SK-N-SH treated with all-trans-retinoic acid at 6 μM for 48 hours (cell line): ENCODE measurements around the gene TOP3A.

Experiments used
- ATAC-seq: fragments of 200-7000 bp; cut with Tn5 transposase; 3 replicates; pipeline ENCODE4 v1.9.1; 2020; ENCODE audit warnings: mild to moderate bottlenecking, moderate library complexity
- ARNTL ChIP-seq: fragments of 450-650 bp; formaldehyde crosslinking; IDR thresholded peaks from 2 replicates; pipeline ENCODE4 v1.5.0; 2020; ENCODE audit warnings: low read depth, mild to moderate bottlenecking, moderate library complexity, borderline replicate concordance
- BACH2 ChIP-seq: fragments of 250-450 bp; sonication (Bioruptor Pico); IDR thresholded peaks from 2 replicates; pipeline ENCODE4 v1.9.0; 2021; ENCODE audit warnings: mild to moderate bottlenecking, borderline replicate concordance
- CSDC2 ChIP-seq: fragments of 250-450 bp; sonication (Bioruptor Pico); IDR thresholded peaks from 2 replicates; pipeline ENCODE4 v1.5.0; 2020; ENCODE audit warnings: mild to moderate bottlenecking, moderate library complexity
- CSRNP3 ChIP-seq: fragments of 250-450 bp; sonication (Bioruptor Pico); IDR thresholded peaks from 2 replicates; pipeline ENCODE4 v1.5.1; 2021; ENCODE audit warnings: mild to moderate bottlenecking, moderate library complexity
- ESRRG ChIP-seq: fragments of 250-450 bp; sonication (Bioruptor Pico); IDR thresholded peaks from 2 replicates; pipeline ENCODE4 v1.6.1; 2021; ENCODE audit warnings: mild to moderate bottlenecking
- GLIS3 ChIP-seq: fragments of 250-450 bp; sonication (Bioruptor Pico); IDR thresholded peaks from 2 replicates; pipeline ENCODE4 v1.5.0; 2020; ENCODE audit warnings: mild to moderate bottlenecking, moderate library complexity
- OSR1 ChIP-seq: fragments of 250-450 bp; sonication (Bioruptor Pico); IDR thresholded peaks from 2 replicates; pipeline ENCODE4 v1.8.0; 2022; ENCODE audit warnings: moderate library complexity, mild to moderate bottlenecking, inconsistent platforms
- POU6F1 ChIP-seq: fragments of 250-450 bp; sonication (Bioruptor Pico); IDR thresholded peaks from 2 replicates; pipeline ENCODE4 v1.8.0; 2021; ENCODE audit warnings: low read depth, mild to moderate bottlenecking, moderate library complexity, borderline replicate concordance
- PPARA ChIP-seq: fragments of 250-450 bp; sonication (Bioruptor Pico); IDR thresholded peaks from 2 replicates; pipeline ENCODE4 v1.5.0; 2020; ENCODE audit warnings: mild to moderate bottlenecking, borderline replicate concordance
- RARB ChIP-seq: fragments of 250-450 bp; sonication (Bioruptor Pico); IDR thresholded peaks from 2 replicates; pipeline ENCODE4 v1.8.0; 2021; ENCODE audit warnings: mild to moderate bottlenecking, moderate library complexity
- SNAI2 ChIP-seq: fragments of 250-450 bp; sonication (Bioruptor Pico); IDR thresholded peaks from 2 replicates; pipeline ENCODE4 v1.5.0; 2020; ENCODE audit warnings: mild to moderate bottlenecking, moderate library complexity
- TCF4 ChIP-seq: fragments of 250-450 bp; sonication (Bioruptor Pico); IDR thresholded peaks from 2 replicates; pipeline ENCODE4 v1.8.0; 2021; ENCODE audit warnings: mild to moderate bottlenecking, moderate library complexity, borderline replicate concordance
- TOX ChIP-seq: fragments of 250-450 bp; sonication (Bioruptor Pico); IDR thresholded peaks from 2 replicates; pipeline ENCODE4 v1.8.0; 2021; ENCODE audit warnings: mild to moderate bottlenecking, moderate library complexity, borderline replicate concordance
- TSHZ2 ChIP-seq: fragments of 250-450 bp; sonication (Bioruptor Pico); IDR thresholded peaks from 2 replicates; pipeline ENCODE4 v1.5.0; 2020; ENCODE audit warnings: mild to moderate bottlenecking, moderate library complexity
- ZC3H10 ChIP-seq: fragments of 250-450 bp; sonication (Bioruptor Pico); IDR thresholded peaks from 2 replicates; pipeline ENCODE4 v1.5.1; 2021; ENCODE audit warnings: mild to moderate bottlenecking, moderate library complexity
- ZFP3 ChIP-seq: fragments of 250-450 bp; sonication (Bioruptor Pico); IDR thresholded peaks from 2 replicates; pipeline ENCODE4 v1.5.0; 2020; ENCODE audit warnings: mild to moderate bottlenecking, moderate library complexity
- ZFP30 ChIP-seq: fragments of 450-650 bp; formaldehyde crosslinking; IDR thresholded peaks from 2 replicates; pipeline ENCODE4 v1.5.0; 2022; ENCODE audit warnings: mild to moderate bottlenecking, moderate library complexity
- ZNF565 ChIP-seq: fragments of 450-650 bp; formaldehyde crosslinking; conservative IDR thresholded peaks from 2 replicates; pipeline ENCODE4 v1.5.0; 2020; ENCODE audit warnings: low read depth, mild to moderate bottlenecking, moderate library complexity
- ZNF70 ChIP-seq: fragments of 450-650 bp; formaldehyde crosslinking; IDR thresholded peaks from 2 replicates; pipeline ENCODE4 v1.5.0; 2020; ENCODE audit warnings: mild to moderate bottlenecking, moderate library complexity
- ZNF8 ChIP-seq: fragments of 450-650 bp; formaldehyde crosslinking; IDR thresholded peaks from 2 replicates; pipeline ENCODE4 v1.5.0; 2020; ENCODE audit warnings: mild to moderate bottlenecking, moderate library complexity
- TF ChIP-seq, protein P1 (sequence below): fragments of 250-450 bp; sonication (Bioruptor Pico); IDR thresholded peaks from 2 replicates; pipeline ENCODE4 v1.5.1; 2020; ENCODE audit warnings: low read depth, mild to moderate bottlenecking, moderate library complexity
- TF ChIP-seq, protein P2 (sequence below): fragments of 250-450 bp; sonication (Bioruptor Pico); IDR thresholded peaks from 2 replicates; pipeline ENCODE4 v1.8.0; 2020; ENCODE audit warnings: mild to moderate bottlenecking, moderate library complexity, borderline replicate concordance

TOP3A gene

DNA sequence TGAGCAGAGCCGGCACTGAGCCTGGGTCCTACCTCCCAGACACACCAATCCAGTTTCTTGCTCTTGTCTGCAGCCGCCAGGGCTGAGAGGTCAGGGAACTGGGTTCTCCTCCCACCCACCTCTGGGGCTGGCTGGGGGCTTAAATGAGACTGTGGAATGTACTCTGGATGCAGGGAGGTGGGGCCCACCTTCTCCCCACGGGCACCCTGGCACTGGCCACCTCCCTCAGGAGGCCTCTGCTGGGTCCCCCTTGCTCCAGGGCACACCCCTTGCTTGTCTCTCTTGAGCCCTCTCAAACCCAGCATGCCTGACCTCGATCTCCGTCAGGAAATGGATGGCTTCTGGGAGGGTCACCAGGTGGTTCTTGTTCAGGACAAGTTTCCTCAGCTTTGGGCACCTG lies 62.6 kb downstream of the TOP3A start:
- no peak for TF ChIP-seq ARNTL (CRISPR knock-in tag)
- TF ChIP-seq CSDC2 (CRISPR knock-in tag): no peak
- TF ChIP-seq ZNF70: no peak
- TF ChIP-seq OSR1: no peak
- no peak for TF ChIP-seq ZFP3
- no peak for TF ChIP-seq ZFP30
- TF ChIP-seq BACH2: no peak
- TF ChIP-seq, protein P1, sequence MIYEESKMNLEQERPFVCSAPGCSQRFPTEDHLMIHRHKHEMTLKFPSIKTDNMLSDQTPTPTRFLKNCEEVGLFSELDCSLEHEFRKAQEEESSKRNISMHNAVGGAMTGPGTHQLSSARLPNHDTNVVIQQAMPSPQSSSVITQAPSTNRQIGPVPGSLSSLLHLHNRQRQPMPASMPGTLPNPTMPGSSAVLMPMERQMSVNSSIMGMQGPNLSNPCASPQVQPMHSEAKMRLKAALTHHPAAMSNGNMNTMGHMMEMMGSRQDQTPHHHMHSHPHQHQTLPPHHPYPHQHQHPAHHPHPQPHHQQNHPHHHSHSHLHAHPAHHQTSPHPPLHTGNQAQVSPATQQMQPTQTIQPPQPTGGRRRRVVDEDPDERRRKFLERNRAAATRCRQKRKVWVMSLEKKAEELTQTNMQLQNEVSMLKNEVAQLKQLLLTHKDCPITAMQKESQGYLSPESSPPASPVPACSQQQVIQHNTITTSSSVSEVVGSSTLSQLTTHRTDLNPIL (CRISPR knock-in tag): no peak
- no peak for TF ChIP-seq TOX (CRISPR knock-in tag)
- TF ChIP-seq ZC3H10 (CRISPR knock-in tag): no peak
- TF ChIP-seq GLIS3: no peak
- no peak for TF ChIP-seq ESRRG
- no peak for TF ChIP-seq PPARA (CRISPR knock-in tag)
- no peak for TF ChIP-seq ZNF8 (CRISPR knock-in tag)
- no peak for TF ChIP-seq TSHZ2 (CRISPR knock-in tag)
- no peak for TF ChIP-seq CSRNP3 (CRISPR knock-in tag)
- TF ChIP-seq POU6F1 (CRISPR knock-in tag): no peak
- no peak for TF ChIP-seq RARB (CRISPR knock-in tag)
- no peak for ATAC-seq

GRCh38 chr17:18251204-18251603 lies 63.6 kb downstream of the TOP3A start:
- TF ChIP-seq TOX (CRISPR knock-in tag) (no peak), ZNF565 (CRISPR knock-in tag) (no peak), BACH2 (no peak), TSHZ2 (CRISPR knock-in tag) (no peak), PPARA (CRISPR knock-in tag) (no peak), ZFP3 (no peak), POU6F1 (CRISPR knock-in tag) (no peak), ZC3H10 (CRISPR knock-in tag) (no peak), ARNTL (CRISPR knock-in tag) (no peak), RARB (CRISPR knock-in tag) (no peak), ESRRG (no peak), TCF4 (CRISPR knock-in tag) (no peak), SNAI2 (CRISPR knock-in tag) (no peak)
- TF ChIP-seq, protein P1 (CRISPR knock-in tag): no peak
- TF ChIP-seq, protein P2, sequence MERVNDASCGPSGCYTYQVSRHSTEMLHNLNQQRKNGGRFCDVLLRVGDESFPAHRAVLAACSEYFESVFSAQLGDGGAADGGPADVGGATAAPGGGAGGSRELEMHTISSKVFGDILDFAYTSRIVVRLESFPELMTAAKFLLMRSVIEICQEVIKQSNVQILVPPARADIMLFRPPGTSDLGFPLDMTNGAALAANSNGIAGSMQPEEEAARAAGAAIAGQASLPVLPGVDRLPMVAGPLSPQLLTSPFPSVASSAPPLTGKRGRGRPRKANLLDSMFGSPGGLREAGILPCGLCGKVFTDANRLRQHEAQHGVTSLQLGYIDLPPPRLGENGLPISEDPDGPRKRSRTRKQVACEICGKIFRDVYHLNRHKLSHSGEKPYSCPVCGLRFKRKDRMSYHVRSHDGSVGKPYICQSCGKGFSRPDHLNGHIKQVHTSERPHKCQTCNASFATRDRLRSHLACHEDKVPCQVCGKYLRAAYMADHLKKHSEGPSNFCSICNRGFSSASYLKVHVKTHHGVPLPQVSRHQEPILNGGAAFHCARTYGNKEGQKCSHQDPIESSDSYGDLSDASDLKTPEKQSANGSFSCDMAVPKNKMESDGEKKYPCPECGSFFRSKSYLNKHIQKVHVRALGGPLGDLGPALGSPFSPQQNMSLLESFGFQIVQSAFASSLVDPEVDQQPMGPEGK (CRISPR knock-in tag): no peak
- TF ChIP-seq, all 23 proteins: peak for 0
- ATAC-seq: no peak
